ENCODE results near the gene GLDN. TPM values are rescaled to one million over a fixed set of nuclear protein-coding genes. Genes with fewer than 3 reads are reported as not detected.
"Not testable (repeated sequence)": the region's sequence is repeated elsewhere in the genome, so short reads cannot be mapped to it uniquely, and the experiment has no call there.

Gene GLDN
- total RNA-seq, 1 donor from 2014 or later: not detected

- DNase-seq (ENCODE audit: extremely low read depth, low read depth, low spot score): no peak
These were observed 101.9 kb downstream of the GLDN start for GRCh38 chr15:51443282-51443914.

GRCh38 chr15:51444112-51444511 lies 102.7 kb downstream of the GLDN start:
- DNase-seq (ENCODE audit: extremely low read depth, low read depth, low spot score): no peak

GRCh38 chr15:51444807-51445206 lies 103.4 kb downstream of the GLDN start:
- no peak for DNase-seq (ENCODE audit: extremely low read depth, low read depth, low spot score)

DNA sequence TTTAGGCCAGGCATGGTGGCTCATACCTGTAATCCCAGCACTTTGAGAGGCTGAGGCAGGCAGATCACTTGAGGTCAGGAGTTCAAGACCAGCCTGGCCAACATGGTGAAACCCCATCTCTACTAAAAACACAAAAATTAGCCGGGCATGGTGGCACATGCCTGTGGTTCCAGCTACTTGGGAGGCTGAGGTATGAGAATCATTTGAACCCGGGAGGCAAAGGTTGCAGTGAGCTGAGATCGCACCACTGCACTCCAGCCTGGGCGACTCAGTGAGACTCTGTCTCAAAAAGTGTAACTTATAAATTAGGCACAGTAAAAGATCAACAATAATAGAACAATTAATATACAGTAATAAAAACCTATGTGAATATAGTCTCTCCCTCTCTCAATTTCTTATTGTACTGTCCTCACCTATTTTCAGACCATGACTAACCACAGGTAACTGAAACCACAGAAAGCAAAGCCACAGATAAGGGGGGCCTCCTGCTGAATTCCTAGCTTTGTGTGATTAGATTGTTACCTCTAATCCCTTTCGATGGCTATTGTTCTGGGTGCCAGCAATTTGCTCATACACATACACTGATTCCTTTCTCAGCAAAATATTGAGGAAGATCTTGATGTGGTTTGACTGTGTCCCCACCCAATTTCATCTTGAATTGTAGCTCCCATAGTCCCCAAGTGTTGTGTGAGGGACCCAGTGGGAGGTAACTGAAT lies 104.7 kb downstream of the GLDN start:
- DNase-seq (ENCODE audit: extremely low read depth, low read depth, low spot score): not testable (repeated sequence)

GRCh38 chr15:51447855-51448621 lies 106.6 kb downstream of the GLDN start:
- no peak for DNase-seq (ENCODE audit: extremely low read depth, low read depth, low spot score)

DNA sequence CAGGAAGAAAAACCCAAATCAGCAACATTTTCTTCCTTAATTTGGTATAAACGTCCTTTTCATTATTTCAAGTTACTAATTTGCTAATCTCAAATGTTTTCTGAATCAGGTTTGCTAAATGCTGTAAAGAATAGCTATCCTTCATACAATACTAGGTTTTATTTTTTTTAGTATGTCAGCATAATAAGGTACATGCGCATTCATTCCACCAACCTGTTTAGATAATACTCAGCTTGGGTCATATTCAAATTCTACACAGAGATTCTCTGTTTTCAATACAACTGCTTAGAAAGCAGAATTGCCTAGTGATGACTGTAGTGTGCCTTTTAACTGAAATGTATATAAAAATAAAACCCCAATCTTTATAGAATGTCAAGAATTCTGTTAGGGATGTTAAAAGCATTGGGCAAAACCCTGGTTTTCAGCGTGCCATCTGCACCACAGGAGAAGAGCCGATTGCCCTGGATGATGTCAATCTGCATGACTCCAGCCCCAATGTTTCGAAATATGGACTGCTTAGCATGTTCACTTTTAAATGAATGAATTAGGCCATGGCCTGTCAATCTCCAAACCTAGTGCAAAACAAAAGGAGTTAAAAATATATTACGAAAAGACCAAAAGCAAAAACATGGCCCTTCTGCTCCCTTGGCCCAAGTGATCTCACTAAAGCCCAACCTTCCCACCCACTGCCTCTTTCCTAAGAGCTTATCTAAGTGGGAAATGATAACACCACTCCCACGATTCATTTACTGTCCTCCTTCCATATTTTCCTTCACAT lies 107.4 kb downstream of the GLDN start:
- DNase-seq (ENCODE audit: extremely low read depth, low read depth, low spot score): no peak

GRCh38 chr15:51450001-51450400 lies 108.5 kb downstream of the GLDN start:
- no peak for DNase-seq (ENCODE audit: extremely low read depth, low read depth, low spot score)

Other genes with a start within 250 kb of the GLDN start
- gene TNFAIP8L3, start 246.7 kb upstream of the GLDN start, total RNA-seq: 19.1 and 46.6 TPM in 2 replicates
- gene CYP19A1, start 3.1 kb upstream of the GLDN start, total RNA-seq: not detected in 2 replicates

All from glomerular endothelial cell (primary cell).